ENCODE data around the gene ATP8A1.

The ATP8A1 gene

DNA sequence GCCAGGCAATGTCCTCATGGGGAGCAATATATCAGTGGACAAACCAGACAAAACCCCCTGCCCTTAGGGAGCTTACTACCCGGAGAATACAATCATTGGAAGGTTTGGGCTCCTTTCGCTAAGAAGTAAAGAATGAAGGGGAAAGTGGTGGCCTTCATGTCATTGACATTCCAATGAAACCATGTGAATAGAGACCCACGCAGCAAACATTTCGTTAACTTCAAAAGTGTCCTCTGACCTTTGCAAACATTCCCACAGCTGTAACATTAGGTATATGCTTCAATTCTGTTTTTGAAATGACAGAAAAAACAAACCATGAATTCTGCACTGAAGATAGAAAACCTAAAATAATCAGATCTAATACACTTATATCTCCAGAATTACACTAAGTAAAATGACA, 7.0 kb downstream of the ATP8A1 start:
- no peak for DNase-seq (ENCODE audit: low read depth)

DNA sequence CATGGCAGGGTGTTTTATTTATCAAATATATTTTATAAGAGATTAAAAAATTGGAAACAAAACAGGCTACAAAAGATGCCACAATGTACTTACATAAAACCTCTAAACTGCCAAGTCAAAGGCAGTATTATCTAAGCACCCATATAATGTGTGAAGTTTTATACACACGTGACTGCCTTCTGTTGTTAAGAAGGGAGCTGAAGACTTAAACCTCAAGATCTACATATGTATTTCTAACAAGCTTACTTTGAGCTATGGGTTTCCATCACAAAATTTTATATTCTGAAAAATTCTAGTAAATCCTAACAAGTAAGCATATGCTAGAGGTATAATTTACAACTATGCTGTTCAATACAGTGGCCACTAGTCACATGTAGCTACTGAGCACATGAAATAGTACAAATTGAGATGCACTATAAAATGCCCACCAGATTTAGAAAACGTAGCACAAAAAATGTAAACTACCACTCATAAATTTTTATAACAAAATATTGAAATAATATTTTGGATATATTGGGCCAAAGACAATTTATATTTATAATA, 9.8 kb downstream of the ATP8A1 start:
- DNase-seq (ENCODE audit: low read depth) = no peak

- no peak for DNase-seq (ENCODE audit: low read depth)
Observed at GRCh38 chr4:42646013-42646784, 10.7 kb downstream of the ATP8A1 start.

GRCh38 chr4:42644897-42645296, 12.0 kb downstream of the ATP8A1 start:
- DNase-seq (ENCODE audit: low read depth) = no peak

GRCh38 chr4:42643685-42644084, 13.2 kb downstream of the ATP8A1 start:
- no peak for DNase-seq (ENCODE audit: low read depth)

GRCh38 chr4:42642845-42643615, 13.9 kb downstream of the ATP8A1 start:
- DNase-seq (ENCODE audit: low read depth) = no peak

DNA sequence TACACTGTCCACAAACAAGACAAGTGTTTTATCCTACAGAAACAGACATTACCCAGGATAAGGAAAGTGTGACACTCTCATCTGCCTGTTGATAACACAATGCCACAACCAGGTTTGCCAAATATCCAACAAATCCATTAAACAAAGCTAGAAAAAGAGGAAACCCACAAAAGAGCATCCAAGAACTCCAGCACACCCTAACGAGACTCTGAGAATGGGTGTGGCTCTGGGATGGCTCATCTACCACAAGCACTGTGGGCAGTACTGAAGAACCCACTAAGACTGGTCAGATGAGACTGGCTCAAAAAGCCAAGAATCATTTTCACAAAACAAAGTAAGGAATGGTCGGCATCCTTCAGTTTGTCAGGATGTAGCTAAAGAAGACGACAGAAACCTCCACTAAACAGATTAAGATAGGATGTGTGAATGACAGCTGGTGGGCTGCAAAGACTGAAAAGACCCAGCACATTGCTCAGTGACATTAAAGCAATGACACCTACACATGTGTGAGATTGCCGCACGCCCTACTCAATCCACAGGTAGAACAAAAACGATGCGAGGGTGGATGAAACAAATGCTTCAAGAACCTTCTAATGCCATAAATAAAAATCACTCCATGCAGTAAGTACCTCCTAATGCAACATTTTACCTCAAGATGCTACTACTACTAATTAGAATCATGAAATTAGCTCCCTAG, 14.7 kb downstream of the ATP8A1 start:
- no peak for DNase-seq (ENCODE audit: low read depth)

DNA sequence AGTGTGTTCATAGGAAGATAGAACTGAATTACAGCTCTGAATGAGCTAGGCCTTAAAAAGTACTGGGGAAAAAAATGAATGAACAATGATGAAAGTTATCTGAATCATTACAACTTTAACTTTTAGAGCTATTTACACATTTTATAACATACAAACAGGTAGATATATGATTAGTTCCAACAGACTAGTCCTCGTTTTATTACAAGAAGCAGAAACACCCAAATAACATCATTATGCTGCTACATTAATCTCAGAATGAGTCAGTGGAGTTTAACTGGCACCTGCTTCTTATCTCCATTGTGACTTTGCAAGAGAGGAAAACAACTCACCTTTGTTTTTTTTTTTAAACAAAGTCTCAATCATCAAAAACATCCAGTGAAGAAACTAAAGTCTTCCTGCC, 15.2 kb downstream of the ATP8A1 start:
- DNase-seq (ENCODE audit: low read depth) = no peak

- DNase-seq (ENCODE audit: low read depth) = no peak
Observed at GRCh38 chr4:42641161-42641560, 15.7 kb downstream of the ATP8A1 start.

- DNase-seq (ENCODE audit: low read depth) = no peak
Observed at GRCh38 chr4:42640613-42641012, 16.3 kb downstream of the ATP8A1 start.

DNA sequence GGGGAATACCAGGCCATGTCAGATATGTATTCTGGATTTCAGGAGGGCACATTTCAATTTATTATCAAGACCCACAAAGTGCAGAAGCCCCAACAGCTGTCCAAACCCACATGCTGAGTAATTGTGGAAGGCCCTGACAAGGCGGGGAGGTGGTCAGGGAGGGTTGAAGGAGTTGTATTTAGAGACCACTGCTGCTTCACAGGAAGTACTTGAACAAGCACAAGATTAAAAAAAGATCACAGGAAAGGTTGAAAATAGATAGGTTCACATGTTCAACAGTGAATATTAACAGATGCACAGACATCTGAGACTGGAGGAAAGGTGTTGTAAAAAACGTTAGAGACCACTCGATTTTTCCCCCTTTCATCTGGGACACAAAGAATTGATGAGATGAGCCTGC, 17.9 kb downstream of the ATP8A1 start:
- DNase-seq (ENCODE audit: low read depth) = no peak

DNA sequence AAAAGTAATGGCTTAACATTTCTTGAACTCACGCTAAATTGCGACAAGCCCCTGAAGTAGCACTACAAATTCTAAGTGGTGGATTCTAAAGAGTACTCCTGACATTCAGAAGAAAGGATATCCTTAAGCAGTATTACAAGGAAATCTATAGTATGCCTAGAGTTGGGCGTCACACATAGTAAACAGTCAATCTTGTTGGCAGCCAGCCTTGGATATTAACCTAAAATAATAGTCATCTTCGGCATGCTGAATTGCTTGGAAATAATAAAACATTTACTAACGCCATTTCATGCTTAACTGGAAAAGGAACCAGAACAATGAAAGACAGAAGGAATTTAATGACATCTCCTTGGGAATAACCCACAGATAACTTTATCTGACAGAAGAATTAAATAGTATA, 18.6 kb downstream of the ATP8A1 start:
- DNase-seq (ENCODE audit: low read depth) = no peak

DNA sequence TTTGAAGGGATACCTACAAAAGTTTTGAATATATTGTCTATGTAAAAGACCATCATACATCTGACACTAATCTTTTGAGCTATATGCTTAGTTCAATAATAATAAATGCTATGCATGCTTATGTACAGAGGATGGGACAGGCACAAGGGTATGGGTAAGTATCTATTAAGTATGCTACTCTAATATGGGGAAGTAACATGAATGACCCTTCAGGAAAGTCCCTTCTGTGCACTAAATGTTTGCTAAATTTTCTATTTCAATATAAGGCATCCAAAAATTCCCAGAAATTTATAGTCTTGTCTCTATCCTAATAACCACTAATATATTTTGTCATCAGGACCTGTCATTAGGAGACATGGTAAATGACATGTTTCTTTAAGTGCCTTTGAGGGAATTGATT, 19.0 kb downstream of the ATP8A1 start:
- no peak for DNase-seq (ENCODE audit: low read depth)

- DNase-seq (ENCODE audit: low read depth) = no peak
Observed at GRCh38 chr4:42637104-42637503, 19.8 kb downstream of the ATP8A1 start.

- DNase-seq (ENCODE audit: low read depth) = no peak
Observed at GRCh38 chr4:42636645-42636949, 20.3 kb downstream of the ATP8A1 start.

DNA sequence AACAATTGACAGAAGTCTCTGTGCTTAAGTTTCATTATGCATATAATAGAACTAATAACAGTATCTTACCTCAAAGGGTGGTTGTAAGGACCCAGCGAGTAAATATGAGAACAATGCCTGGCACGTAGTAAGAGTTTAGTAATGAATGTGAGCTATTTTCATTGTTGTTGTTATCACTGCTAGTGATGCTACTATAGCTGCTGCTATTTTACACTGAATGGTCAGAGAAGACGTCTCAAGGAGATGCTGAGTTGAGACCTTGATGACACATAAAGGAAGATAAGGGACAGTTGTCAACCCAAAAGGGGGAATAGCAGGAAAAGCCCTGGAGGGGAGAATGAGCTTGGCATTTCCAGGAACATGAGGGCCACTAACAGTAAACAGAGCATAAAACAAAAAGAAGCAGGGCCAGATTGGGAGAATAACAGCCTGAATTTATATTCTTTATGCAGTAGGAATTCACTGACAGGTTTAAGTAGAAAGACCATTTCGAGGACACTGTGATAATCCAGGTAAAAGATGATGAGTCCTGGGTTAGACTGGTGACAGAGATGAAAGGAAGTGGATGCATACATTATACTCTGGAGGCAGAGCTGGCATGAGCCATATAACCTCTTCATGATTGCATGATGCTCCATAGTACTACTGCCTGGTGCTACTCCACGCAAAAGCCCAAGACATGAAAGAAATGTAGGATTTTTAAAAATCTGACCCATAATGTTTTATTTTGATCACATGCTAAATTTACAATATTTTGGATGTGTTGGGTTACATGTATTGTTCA, 23.1 kb downstream of the ATP8A1 start:
- no peak for DNase-seq (ENCODE audit: low read depth)

- no peak for DNase-seq (ENCODE audit: low read depth)
Observed at GRCh38 chr4:42632653-42633382, 24.1 kb downstream of the ATP8A1 start.

- DNase-seq (ENCODE audit: low read depth) = no peak
Observed at GRCh38 chr4:42630908-42631307, 26.0 kb downstream of the ATP8A1 start.

- no peak for DNase-seq (ENCODE audit: low read depth)
Observed at GRCh38 chr4:42628740-42629139, 28.2 kb downstream of the ATP8A1 start.

GRCh38 chr4:42627885-42628646, 28.8 kb downstream of the ATP8A1 start:
- peak; percentile 25 for DNase-seq (ENCODE audit: low read depth)
